Activated T-helper 1 cell treated with anti-CD3 and anti-CD28 coated beads, Interleukin-2, amount 50 U/mL, for 16 hours (primary cell): ENCODE data around the gene RAI1.

Experiments
- DNase-seq, 2 donors: peaks; one replicate each; pipeline ENCODE4 v3.0.0-alpha.2; 2020; ENCODE audit warnings: low read depth in 1 of 2, low spot score in 1 of 2

The RAI1 gene

DNA sequence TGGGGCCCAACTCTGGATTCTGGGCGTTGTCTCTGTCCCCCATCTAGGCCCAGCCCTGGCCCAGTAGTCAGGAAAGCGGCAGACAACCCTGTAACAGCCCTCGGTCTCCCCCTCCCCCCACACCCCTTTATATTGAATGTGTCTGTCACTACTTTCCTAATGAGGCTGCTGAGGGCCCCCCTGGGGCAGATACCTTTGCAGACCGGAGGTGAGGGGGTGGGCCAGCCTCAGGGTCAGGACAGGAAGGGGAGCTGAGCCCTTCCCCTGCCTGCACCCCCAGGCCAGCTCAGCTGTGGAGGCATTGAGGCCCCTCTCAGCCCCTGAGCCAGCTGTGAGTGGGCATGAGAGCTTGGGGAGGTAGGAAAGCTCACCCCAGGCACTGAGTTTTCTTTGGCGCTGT is 17.1 kb downstream of the RAI1 start:
- no peak for DNase-seq

DNA sequence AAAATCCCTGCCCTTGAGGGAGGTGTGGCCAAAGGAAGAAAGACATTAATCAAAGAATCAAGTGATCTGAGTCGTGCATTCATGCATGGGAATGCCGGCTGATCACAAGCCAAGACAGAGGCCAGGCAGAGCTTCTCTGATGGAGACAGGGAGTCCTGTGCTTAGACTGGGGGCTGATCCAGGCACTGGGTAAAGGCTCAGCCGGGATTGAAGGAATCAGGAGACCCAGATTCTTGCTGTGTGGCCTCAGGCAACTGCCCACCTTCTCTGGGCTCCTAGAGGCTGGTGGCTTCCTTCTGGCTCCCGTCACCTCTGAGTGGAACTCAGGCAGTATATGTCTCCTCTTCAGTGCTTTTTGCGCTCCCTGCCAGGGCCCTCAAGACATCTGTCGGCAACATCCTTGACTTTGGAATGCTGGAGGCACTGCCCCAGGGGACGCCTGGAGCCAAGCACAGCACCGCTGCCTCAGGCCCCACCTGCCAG is 17.7 kb downstream of the RAI1 start:
- DNase-seq: no peak

DNA sequence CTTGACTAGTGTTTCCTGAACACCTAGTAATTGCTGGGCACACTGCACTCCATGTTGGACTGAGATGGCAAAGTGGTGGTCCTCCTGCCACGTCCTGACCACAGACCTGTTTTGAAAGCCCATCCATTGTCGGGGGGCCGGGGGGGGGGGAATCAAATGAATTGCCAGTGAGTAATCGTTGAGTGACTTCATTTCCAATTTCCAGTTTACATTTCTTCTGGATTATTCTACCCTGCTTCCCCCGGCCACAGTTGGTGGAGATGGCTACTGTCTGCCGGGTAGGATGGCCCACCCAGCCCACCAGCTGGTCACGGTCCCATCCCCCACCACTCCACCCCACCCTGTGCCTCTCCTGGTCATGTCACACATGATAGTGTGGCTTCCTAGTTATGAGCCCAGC is 18.2 kb downstream of the RAI1 start:
- no peak for DNase-seq

DNA sequence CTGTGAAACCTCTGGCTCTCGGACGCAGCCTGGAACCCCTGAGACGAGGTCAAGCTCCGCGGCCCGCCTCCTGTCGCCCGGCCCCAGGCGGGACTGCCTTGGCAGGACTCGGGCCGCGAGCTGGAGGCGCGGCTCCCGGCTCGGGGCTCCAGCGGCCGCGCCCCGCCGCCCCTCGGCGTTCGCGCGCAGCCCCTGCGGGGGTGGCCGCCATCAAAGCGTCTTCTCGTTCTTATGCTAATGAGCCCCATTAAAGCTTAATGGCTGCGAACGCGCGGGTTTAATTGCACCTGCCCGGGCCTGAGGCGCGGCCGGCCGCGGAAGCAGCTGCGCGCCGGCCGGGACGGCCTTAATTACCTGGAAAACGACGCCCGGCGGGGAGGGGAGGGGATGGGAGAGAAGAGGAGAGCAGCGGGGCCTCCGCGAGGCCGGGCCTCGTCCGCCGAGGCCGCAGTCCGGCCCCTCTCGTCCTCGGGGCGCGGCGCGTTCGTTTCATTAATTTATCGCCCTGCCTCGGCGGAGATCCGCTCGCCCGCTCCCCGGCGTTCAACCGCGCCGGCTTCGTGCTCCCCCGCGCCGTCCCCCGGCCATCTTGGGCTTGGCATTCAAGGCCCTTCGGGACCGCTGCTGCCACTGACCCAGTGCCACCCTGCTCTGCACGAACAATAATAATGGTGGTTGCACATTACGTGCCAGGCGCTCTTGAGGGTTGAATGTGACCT is 19.2 kb downstream of the RAI1 start:
- no peak for DNase-seq

DNA sequence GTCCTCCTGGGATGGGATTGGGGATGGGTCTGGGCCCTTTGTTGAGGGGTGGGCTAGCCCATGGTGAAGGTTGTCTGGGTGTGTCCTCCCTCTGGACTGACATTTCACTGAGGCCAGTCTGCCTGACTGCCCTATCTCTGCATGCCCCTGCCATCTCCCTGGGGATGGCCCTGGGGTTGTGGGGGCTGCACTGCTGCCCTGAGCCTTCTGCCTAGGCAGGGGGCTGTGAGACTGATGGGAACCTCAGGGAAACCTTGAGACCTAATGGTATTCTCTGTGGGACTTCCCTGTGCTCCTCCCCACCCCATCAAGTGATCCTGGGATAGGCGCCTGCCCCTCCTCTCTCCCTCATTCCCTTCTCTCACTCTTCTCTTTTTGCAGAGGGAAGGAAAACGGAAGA is 19.9 kb downstream of the RAI1 start:
- DNase-seq: no peak

DNA sequence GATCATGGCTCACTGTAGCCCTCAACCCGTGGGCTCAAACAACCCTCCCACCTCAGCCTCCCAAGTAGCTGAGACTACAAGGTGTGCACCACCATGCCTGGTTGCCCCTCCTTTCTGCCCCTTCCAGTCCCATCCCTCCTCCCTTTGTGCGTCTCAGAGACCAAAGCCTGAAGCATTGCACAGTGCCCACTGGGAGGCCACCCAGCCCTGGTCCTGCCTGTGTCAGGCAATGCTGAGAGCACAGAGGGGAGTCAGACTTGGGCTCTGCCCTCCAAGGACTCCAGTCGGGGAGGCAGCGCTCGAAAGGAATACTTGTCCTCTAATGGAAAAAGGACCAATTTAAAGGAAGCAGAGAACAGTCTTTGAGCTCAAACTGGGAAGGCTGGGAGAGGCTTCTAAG is 20.4 kb downstream of the RAI1 start:
- no peak for DNase-seq

DNA sequence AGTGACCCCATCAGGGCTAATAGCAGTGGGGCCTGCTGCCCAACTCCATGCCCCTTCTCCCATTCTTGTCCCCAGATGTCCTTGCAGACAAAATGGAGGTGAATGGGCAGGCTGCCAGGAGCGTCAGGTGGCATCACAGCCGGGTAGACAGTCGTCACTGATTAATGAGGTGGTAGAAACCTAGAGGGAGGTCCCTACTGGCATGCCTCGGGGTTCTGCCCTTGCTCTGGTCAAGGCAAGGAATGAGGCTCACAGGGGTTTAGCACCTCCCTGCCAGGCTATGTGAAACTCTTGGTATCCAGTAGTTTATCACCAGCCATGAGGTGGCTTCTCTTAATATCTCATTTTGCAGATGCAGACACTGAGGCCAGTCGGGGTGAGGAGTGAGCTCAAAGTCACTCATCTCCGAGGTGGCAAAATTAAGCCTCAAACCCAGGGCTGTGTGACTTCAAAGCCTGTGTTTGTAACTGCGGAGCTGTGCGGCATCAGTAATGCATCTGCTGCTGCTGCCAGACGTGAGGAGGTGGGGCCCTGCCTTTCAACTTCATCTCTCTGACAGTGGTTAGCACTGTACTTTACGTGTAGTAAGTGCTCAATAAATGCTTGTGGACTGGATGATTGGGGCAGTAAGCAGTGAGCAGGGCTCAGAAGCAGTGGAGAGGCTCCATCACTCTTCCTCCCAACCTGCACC is 21.3 kb downstream of the RAI1 start:
- no peak for DNase-seq

DNA sequence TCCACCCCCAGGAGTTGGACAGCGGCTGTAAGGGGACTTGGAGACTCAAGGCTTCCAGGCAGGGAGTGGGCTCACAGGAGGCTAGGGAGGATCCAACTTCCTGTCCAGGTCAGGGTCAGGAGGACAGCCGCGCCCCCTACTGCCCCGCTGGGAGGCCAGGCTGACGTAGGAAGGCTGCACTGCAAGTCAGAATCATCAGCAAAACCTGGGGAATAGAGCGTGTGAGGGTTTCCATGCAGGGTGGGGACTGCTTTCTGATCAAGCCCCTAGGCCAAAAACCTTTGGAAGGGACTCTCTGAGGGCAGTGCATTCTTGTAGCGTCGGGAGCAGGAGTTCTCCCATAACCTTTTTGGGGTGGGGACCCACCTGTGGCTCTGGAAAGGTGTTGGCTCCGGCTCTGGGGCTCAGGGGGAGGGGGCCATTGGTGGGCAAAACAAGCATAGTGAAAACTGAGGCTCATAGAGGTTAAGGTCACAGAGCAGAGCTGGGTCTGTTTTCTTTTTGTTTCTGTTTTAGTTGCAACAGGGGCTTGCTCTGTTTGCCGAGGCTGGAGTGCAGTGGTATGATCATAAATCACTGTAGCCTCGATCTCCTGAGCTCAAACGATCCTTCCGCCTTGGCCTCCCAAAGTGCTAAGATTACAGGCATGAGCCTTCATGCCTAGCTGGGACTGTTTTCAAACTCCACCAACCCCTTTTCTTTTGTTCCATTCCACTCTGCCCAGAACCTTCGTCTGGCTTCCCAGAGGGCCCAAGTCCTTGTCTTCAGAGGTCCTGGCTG is 22.1 kb downstream of the RAI1 start:
- no peak for DNase-seq

DNA sequence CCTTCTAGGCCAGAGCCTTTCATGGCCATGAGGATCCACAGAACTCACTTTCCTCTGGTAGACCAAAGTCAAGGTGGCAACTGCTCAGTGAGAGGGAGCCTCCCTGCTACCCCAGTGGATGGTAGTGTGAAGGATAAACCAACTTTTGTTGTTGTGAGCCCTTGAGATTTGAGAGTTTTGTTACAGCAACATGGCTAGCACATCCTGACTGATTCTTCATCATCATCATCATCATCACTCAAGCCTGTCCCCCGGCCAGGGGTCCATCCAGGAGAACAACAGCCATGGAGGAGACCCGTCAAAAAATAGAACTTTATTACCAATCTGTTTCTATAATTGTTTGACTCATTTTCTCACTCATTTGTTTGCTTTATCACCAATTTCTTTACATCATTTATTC is 23.7 kb downstream of the RAI1 start:
- no peak for DNase-seq

DNA sequence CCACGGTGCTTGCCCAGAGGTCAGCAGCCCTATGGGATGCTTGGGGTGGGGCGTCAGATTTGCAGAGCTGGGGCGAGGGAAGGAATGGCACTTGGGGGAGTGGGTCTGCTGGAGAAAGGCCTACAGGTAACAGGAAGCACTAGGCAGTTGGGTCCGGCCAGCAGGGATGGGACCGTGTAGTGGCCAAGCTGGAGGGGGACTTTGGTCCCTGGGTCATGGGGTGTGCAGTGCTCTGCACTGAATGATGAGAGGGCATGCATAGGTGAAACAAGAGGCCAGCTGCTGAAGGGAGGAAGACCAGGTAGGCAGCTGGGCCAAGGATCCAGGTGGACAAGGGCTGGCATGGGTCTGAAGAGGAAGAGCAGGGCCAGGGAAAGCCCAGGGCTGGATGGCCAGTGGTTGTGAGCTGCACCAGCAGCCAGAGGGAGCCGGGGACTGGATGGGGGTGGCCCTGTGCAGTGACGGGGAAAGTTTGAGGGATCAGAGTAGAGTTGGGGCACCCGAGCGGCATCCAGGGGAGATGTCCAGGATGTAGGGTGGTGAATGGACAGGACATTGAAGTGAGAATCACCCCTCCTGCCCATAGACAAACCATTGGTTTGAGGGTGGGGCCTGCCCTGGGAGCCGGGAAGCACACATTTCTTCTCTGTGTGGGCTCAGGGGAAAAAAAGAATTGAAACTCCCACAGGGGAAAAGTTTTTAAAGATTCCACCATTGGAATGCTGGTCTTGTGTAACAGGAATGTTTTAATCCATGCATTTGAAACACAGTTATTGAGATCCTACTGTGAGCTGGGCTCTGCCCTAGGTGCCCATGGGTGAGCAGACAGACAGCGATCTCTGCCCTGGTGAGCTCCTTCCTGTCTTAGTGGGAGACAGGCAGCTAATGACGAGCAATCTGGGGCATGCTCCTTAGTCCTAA is 25.1 kb downstream of the RAI1 start:
- no peak for DNase-seq

DNA sequence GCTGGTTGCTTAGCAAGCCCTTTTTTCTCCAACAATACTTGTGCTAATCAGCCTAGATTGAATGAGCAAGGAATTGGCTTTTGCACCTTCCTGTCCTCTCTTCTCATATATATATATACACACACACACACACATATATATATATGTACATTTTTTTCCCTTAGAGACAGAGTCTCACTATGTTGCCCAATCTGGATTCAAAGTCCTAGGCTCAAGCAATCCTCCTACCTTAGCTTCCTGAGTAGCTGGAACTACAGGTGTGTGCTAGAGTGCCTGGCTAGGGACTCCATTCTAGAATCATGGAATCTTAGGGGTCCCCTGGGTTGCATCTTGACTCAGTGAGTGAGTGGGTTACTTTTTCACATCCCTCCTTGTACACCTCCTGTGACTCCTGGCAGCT is 27.0 kb downstream of the RAI1 start:
- no peak for DNase-seq

DNA sequence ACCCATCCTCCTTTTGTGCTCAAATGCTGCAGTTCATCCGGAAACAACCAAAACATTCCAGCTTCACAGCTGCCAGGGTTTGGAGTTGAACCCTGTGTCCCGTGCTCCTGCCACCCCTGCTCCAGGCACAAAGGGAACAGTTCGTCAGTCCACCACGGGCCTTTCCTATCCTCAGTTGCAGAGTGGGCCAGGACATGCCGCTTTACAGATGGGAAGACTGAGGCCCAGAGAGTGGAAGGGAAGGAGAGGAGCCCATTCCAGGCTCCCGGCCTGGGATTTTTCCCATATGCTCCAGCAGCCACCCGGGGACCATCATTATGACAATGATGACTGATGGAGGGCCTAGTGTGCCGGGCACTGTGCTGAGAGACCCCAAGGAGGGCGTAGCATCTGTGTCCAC is 27.6 kb downstream of the RAI1 start:
- DNase-seq: no peak

DNA sequence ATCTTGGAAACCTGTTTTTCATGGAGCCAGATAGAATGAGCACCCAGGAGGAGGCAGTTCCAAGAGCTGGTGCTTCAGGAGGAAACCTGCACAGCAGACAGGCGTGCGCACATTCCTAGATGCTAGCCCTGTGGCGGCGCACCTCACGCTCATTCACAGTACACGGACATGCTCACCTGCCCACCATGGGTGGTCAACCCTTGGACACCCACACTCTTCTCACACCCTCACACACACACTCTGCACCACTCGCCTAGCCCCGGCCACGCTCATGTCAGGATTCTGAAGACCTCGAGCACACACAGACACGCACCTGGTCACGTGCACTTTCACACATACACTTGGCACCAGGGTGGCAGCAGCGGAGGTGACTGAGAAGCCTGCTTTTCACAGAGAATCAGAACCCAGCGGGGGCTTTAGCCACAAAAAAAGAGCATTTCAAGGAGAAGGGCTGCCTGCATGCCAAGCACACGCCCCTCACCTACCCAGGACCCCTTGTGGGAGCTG is 28.6 kb downstream of the RAI1 start:
- DNase-seq: no peak

DNA sequence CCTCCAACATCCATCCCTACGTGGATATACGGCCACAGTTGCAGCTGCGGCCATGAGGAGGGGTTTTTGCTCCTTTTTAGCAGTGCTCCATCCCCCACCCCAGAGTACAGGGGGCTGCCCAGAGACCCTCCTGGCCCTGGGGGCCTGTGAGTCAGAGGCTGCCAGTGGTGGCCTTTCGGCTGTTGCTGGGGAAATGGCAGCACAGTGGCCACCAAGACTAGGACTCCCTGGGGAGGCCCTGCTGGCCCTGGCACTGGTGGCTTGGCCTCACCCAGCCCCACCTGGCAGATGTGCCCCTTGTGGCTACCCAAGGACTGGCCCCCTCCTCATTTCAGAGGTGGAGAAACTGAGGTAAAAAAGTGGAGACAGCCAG is 29.1 kb downstream of the RAI1 start:
- no peak for DNase-seq

DNA sequence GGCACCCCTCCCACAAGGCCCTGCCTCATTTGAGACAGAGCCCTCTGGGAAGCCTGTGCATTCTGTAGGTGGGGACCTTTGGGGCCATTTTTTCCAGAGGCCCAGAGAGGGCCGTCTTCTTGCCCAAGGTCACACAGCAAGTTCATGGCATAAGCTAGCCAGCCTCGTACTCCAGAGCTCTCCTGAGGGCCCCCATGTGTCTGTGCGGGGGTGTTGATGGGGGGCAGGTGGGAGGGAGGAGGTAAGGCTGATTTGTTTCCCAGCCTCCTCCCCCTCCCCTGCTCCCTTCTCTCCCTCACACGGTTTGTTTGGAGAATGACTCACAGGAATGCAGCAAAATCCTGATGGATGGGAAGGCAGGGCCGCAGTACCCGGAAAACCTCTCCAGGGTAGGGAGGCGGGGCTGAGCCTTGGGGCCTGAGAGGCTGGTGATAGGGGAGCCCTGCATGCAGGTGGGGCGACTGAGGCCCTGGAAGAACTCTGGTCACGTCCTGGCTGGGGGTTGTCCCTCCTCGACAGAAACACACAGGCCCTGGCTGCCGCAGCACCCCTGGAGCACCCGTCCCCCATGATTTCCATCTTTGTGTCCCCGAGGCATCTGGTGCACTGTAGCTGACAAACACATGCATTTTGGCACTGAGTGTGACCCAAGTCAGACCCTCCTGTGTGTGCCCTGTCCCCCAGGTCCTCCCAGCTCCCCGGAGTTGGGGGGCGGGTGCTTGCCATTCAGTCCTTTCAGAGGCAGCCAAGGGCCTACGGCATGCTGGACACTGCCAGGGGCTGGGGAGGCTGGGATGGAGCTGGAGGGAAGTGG is 29.7 kb downstream of the RAI1 start:
- no peak for DNase-seq

DNA sequence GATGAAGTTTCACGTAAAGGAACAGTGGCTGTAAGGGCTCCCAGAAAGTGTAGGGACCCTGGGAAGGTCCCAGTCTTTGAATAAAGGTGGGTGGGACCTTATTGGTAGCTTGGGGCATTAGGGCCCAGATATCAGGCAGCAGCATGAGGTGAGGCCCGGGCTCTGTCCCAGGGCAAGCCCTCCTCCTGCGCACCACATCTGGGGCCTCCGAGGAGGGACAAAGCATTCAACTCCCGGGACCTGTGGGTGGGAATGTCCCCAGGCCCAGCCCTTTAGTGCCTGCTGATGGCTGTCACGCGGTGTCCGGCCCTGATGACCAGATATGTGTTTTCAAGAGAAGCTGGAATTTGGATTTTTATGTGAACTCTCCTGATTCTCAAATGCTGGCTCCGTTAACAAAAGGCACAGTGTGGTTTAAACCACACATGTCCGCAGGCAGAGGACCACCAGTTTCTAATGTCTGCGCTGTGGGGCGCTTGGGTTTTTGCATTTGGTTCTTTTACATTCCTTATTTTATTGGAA is 30.4 kb downstream of the RAI1 start:
- DNase-seq: no peak

DNA sequence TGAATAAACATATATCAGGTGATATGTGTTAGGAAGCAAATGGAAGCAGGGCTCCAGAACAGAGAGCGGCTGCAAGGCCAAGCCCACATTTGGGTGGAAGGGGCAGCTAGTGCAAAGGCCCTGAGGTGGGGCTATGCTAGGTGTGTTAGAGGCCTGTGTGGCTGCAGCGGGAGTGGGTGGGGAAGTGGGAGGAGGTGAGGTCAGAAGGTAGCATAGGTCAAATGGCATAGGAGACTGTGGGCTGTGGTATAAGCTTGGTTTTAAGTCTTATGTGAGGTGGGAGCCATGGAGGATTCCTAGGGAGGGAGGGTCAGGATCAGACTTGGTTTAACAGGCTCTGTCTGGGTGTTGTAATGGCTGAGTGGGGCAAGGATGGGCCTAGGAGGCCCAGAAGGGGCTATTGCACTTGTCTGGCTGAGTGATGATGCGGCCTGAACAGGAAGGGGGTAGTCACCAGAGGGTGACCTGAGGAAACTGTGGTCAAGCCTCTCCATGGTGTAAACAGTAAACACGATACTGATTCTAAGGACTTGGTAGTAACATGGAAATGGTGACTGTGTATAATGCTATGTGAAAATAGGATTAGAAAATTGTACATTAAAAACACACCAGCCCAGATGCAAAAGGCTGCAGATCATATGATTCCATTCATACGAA is 31.1 kb downstream of the RAI1 start:
- DNase-seq: no peak

DNA sequence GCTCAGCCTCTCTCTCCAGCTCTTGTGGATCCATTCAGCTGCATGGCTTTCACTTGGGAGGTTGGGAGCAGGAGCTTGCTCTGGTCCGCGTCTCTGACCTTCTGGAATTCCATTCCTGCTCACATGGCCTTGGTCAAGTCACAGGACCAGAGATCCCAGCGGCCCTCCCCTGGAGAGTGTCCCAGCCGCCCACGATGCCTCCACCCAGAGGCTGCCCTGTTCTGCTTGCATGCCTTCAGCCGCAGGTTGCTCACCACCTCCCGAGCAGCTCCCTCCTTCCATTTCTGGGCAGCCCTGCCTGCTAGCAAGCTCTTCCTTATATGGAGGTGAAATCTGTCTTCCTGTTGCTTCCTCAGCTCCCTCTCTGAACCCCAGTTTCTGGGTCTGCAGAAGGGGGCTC is 32.6 kb downstream of the RAI1 start:
- no peak for DNase-seq

DNA sequence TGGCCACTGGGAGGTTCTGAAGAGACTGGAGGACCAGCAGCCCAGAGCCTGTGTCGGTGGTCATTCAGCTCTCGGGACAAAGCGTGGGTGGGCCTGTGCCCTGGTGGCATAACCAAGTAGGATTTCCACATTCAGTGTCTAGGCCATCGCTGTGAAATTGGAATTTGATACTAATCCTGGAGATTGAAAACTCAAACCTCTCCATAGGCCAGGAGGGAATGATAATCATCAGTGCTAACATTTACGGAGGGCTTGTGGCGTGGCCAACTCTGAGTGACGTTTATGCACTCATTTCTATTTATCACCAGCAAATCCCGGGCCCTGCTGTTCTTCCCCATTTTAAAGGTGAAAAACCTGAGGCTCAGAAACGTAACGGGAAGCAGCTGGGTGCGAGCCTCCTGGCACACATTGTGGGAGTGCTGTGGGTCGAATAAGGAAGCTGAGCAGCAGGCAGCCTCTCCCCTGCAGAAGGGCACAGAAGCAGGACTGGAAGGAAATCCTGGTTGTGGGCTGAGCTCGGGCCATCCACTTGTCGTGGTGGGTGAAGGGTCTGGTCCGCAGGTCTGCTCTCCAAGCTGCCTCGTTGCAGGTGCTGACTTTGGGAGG is 33.1 kb downstream of the RAI1 start:
- no peak for DNase-seq
